Activated CD8-positive, alpha-beta memory T cell treated with anti-CD3 and anti-CD28 coated beads, Interleukin-2, amount 10 ng/mL, durations not matched to agents 7 days and 5 days (primary cell): Measurements from ENCODE around the gene MAGI3. TPM values are rescaled to one million over a fixed set of nuclear protein-coding genes. Genes with fewer than 3 reads are reported as not detected.

Experiments used
- ATAC-seq: fragments of 150-1000 bp; cut with Tn5 transposase; one replicate; pipeline ENCODE4 v1.10.0; 2021; ENCODE audit warnings: moderate library complexity
- CTCF ChIA-PET: fragments of 350-600 bp; sonication (Branson Sonifier 250); formaldehyde crosslinking; loops from one replicate; lab custom pipeline; 2021; ENCODE audit warnings: antibody characterized with exemption; lab: Charles Lee
- DNase-seq: peaks from one replicate; pipeline ENCODE4 v3.0.0-alpha.2; 2020
- H3K27ac Mint-ChIP-seq: one replicate; pipeline ENCODE4 v1.8.0; 2021; ENCODE audit warnings: mild to moderate bottlenecking, mixed read lengths
- H3K27me3 Mint-ChIP-seq: one replicate; pipeline ENCODE4 v1.8.0; 2021; ENCODE audit warnings: mixed read lengths
- H3K36me3 Mint-ChIP-seq: one replicate; pipeline ENCODE4 v1.8.0; 2021; ENCODE audit warnings: mild to moderate bottlenecking, mixed read lengths
- H3K4me1 Mint-ChIP-seq: one replicate; pipeline ENCODE4 v1.8.0; 2021; ENCODE audit warnings: mixed read lengths
- H3K4me3 Mint-ChIP-seq: one replicate; pipeline ENCODE4 v1.8.0; 2021; ENCODE audit warnings: mild to moderate bottlenecking, moderate library complexity, mixed read lengths
- H3K9me3 Mint-ChIP-seq: one replicate; pipeline ENCODE4 v1.8.0; 2022; ENCODE audit warnings: low read depth, mixed read lengths
- total RNA-seq, 2 experiments: library from RNA; stranded (reverse); gene quantifications; one replicate each; pipeline ENCODE4 v1.2.3, GENCODE V29; 2021

Gene MAGI3
- total RNA-seq, 2 experiments from 2014 or later, result 6.5 to 9.8 TPM

- H3K27me3 Mint-ChIP-seq, result no peaks in the 10 kb centered on the region
- DNase-seq, result no peak
- no peaks in the 10 kb centered on the region for H3K9me3 Mint-ChIP-seq
- peaks cover 12% of the 10 kb centered on the region for H3K4me1 Mint-ChIP-seq
- no peak overlapping the region for H3K27ac Mint-ChIP-seq
- CTCF ChIA-PET, result interaction anchor here (1.9 kb wide), 1 partner anchor 535 kb away, joined by 7 read pairs; no protein-coding TSS in a partner anchor
- H3K36me3 Mint-ChIP-seq, result no peaks in the 10 kb centered on the region
- no peak for ATAC-seq
- no peak overlapping the region for H3K4me3 Mint-ChIP-seq
Measured at GRCh38 chr1:113676524-113676923, 286.2 kb downstream of the MAGI3 start.

- Mint-ChIP-seq H3K27me3 (no peaks in the 10 kb centered on the region), H3K4me1 (peaks cover 12% of the 10 kb centered on the region), H3K9me3 (no peaks in the 10 kb centered on the region), H3K27ac (no peak overlapping the region), H3K36me3 (no peaks in the 10 kb centered on the region), H3K4me3 (no peak overlapping the region)
- DNase-seq (no peak), ATAC-seq (no peak)
- CTCF ChIA-PET, result interaction anchor here (0.6 to 1.4 kb wide), 5 partner anchors 11 to 605 kb away, joined by 3 to 4 read pairs (median 3); partner anchors contain the start of gene LRIG2
Measured at GRCh38 chr1:113677250-113678158, 287.2 kb downstream of the MAGI3 start.

DNA sequence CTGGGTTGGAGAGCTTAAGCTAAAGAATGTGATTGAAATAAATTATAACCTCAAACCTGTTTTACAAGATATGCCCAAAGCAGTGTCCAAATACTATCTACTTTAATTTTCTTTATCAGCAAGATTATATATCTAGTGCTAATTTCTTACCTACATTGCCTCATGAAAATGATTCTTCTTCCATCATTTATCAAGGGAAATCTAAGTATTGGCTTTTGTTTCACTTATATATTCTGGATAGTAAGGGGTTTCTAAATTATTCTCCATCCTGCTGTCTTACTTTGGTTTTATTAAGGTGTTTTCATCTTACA lies 287.8 kb downstream of the MAGI3 start:
- DNase-seq (no peak), ATAC-seq (no peak)
- Mint-ChIP-seq H3K9me3 (no peaks in the 10 kb centered on the region), H3K4me3 (no peak overlapping the region), H3K27me3 (no peaks in the 10 kb centered on the region), H3K36me3 (no peaks in the 10 kb centered on the region), H3K27ac (no peak overlapping the region), H3K4me1 (peaks cover 12% of the 10 kb centered on the region)
- CTCF ChIA-PET, result interaction anchor here (0.6 to 1.4 kb wide), 6 partner anchors 10 to 605 kb away, joined by 3 to 5 read pairs (median 4); partner anchors contain the start of gene LRIG2

DNA sequence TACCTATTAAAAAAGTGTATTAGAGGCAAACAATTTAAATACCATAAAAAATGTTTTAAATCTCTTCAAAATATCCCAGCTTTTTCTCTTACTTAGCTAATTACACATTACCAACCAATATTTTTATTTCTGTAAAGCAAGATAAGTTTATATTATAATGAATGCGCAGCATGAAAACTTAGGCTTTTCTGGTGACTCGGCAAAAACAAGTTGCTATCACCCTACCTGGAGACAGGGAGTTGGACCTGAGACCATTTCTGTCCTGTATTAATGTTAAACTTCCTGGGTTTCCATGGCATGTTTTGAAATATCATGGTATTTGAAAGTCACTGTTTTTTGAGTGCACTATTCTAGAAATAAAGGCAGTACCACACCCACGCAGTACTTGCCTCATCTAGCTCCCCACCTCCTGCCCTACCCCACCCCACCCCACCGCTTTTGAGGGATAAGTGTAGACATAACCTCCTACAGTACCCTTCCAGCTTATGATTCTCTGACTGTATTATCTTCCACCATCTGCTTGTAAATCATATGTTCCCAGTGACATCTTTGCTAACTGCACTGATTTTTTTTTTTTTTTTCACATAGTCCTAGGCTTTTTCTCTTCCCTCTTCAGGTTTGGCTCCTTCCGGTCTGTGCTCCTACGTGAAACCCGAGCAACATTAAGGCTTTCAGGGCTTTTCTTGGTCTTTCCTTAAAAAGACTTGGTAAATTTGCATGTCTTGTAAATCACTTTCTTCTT lies 291.5 kb downstream of the MAGI3 start:
- Mint-ChIP-seq H3K4me3 (no peak overlapping the region), H3K27me3 (no peaks in the 10 kb centered on the region), H3K4me1 (peaks cover 4% of the 10 kb centered on the region), H3K36me3 (no peaks in the 10 kb centered on the region), H3K9me3 (no peaks in the 10 kb centered on the region), H3K27ac (no peak overlapping the region)
- DNase-seq (no peak), ATAC-seq (no peak)
- CTCF ChIA-PET, result no interaction called here

GRCh38 chr1:113683384-113684152 lies 293.3 kb downstream of the MAGI3 start:
- Mint-ChIP-seq H3K27ac (no peak overlapping the region), H3K4me3 (no peak overlapping the region), H3K9me3 (no peaks in the 10 kb centered on the region), H3K4me1 (peaks cover 4% of the 10 kb centered on the region), H3K27me3 (no peaks in the 10 kb centered on the region), H3K36me3 (no peaks in the 10 kb centered on the region)
- DNase-seq (no peak), ATAC-seq (no peak)
- CTCF ChIA-PET, result interaction anchor here (1.0 kb wide), 1 partner anchor 541 kb away, joined by 3 read pairs; no protein-coding TSS in a partner anchor

- no peak for DNase-seq
- ATAC-seq, result no peak
- CTCF ChIA-PET, result interaction anchor here (1.0 kb wide), 1 partner anchor 541 kb away, joined by 3 read pairs; no protein-coding TSS in a partner anchor
- Mint-ChIP-seq H3K36me3 (no peaks in the 10 kb centered on the region), H3K27me3 (no peaks in the 10 kb centered on the region), H3K27ac (no peak overlapping the region), H3K4me1 (peaks cover 4% of the 10 kb centered on the region), H3K9me3 (no peaks in the 10 kb centered on the region), H3K4me3 (no peak overlapping the region)
Measured at GRCh38 chr1:113684153-113684541, 293.8 kb downstream of the MAGI3 start.

DNA sequence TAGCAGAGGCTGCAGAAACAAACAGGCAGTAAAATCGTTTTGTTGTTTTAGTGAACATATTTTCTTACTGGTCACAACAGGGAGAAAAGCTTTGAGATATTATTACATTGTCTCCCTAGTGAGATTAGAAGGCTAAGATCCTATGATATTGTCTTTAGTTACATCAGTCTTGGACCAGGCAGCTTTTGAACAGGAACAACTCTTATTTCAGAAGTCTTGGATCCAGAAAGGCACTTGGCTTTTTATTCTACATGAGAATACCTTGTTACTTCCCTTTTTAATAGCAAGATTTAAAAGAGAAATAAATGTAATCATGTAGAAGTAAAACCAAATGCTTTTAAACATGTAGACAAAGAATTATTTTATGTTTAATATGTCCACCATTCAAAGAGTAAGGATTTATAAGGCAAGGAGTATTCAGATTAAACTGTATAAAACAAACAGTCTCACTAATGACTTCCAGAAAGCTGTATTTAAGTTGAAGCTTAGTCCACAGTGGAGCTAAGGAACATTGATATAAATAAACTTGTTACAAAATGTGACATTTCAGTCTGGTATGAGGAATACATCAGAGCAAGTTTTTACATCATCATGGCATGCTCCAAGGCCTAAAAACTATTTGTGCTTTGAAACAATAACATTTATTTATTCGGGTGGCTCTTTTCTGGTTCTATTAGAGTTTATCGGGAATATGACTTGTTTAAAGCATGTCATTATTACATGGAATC lies 296.7 kb downstream of the MAGI3 start:
- DNase-seq (no peak), ATAC-seq (no peak)
- CTCF ChIA-PET, result no interaction called here
- Mint-ChIP-seq H3K27me3 (no peaks in the 10 kb centered on the region), H3K9me3 (peaks cover 2% of the 10 kb centered on the region), H3K36me3 (peaks cover 15% of the 10 kb centered on the region), H3K4me3 (no peak overlapping the region), H3K27ac (no peak overlapping the region), H3K4me1 (no peaks in the 10 kb centered on the region)

DNA sequence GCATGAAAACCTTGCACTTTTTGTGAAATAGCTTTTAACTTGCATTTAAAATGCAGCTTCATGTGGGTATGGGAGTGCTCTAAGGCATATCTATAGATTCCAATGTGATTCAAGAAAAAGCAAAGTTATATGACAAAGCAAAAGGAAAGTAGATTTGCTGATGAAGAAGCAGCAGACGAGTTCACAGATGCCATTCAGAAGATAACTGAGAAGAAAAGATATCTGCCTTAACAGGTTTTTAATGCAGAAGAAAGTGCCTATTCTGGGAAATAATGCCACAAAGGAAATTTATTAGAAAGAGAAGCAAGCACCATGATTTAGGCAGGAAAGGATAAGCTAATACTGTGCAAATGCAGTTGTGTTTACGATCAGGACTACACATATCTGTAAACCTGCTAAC lies 300.9 kb downstream of the MAGI3 start:
- ATAC-seq (no peak), DNase-seq (no peak)
- Mint-ChIP-seq H3K4me3 (no peak overlapping the region), H3K27ac (no peak overlapping the region), H3K4me1 (no peaks in the 10 kb centered on the region), H3K36me3 (peaks cover 51% of the 10 kb centered on the region), H3K27me3 (no peaks in the 10 kb centered on the region), H3K9me3 (peaks cover 28% of the 10 kb centered on the region)
- CTCF ChIA-PET, result no interaction called here

- H3K27me3 Mint-ChIP-seq, result no peaks in the 10 kb centered on the region
- peaks cover 60% of the 10 kb centered on the region for H3K36me3 Mint-ChIP-seq
- CTCF ChIA-PET, result no interaction called here
- no peak overlapping the region for H3K27ac Mint-ChIP-seq
- no peaks in the 10 kb centered on the region for H3K4me1 Mint-ChIP-seq
- no peak overlapping the region for H3K4me3 Mint-ChIP-seq
- no peak for DNase-seq
- H3K9me3 Mint-ChIP-seq, result peaks cover 31% of the 10 kb centered on the region
- ATAC-seq, result no peak
Measured at GRCh38 chr1:113692342-113692741, 302.0 kb downstream of the MAGI3 start.

DNA sequence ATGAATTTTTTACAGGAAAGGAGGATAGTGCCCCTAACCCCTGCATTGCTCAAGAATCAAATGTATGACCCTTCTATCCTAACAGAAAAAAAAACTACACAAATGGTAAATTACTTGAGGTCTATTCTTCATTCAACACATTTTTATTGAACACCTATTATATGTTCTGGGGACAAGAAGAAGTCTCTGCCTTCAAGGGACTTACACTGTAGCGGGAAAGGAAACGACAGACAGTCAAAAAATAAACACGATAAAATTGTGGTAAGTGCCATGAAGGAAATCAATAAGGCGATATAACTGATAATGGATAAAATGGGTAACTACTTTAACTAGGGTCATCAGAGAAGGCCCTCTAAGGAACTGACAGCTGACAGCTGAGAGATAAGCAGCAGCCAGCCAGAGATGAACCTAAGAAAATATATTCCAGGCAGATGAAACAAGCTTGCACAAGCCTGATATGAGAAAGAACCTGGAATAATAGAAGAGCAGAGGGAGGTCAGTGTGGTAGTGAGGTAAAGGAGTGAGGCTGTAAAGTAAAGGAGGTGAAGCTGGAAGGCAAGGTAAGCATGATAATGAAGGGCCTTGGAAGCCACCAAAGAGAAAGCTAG lies 302.6 kb downstream of the MAGI3 start:
- Mint-ChIP-seq H3K36me3 (peaks cover 65% of the 10 kb centered on the region), H3K9me3 (peaks cover 31% of the 10 kb centered on the region), H3K27me3 (no peaks in the 10 kb centered on the region), H3K4me1 (no peaks in the 10 kb centered on the region), H3K4me3 (no peak overlapping the region), H3K27ac (no peak overlapping the region)
- no peak for DNase-seq
- ATAC-seq, result no peak
- CTCF ChIA-PET, result no interaction called here

GRCh38 chr1:113694910-113695309 lies 304.6 kb downstream of the MAGI3 start:
- no peak for ATAC-seq
- no peak overlapping the region for H3K4me3 Mint-ChIP-seq
- H3K27ac Mint-ChIP-seq, result no peak overlapping the region
- DNase-seq, result no peak
- CTCF ChIA-PET, result no interaction called here
- peaks cover 31% of the 10 kb centered on the region for H3K9me3 Mint-ChIP-seq
- H3K27me3 Mint-ChIP-seq, result no peaks in the 10 kb centered on the region
- peaks cover 72% of the 10 kb centered on the region for H3K36me3 Mint-ChIP-seq
- H3K4me1 Mint-ChIP-seq, result no peaks in the 10 kb centered on the region

- Mint-ChIP-seq H3K36me3 (peaks cover 40% of the 10 kb centered on the region), H3K27ac (no peak overlapping the region), H3K4me3 (no peak overlapping the region), H3K27me3 (no peaks in the 10 kb centered on the region), H3K4me1 (no peaks in the 10 kb centered on the region), H3K9me3 (peaks cover 3% of the 10 kb centered on the region)
- no peak for ATAC-seq
- no peak for DNase-seq
- CTCF ChIA-PET, result no interaction called here
Measured at GRCh38 chr1:113701429-113701828, 311.1 kb downstream of the MAGI3 start.
